GM18907 (cell line): ENCODE measurements around the gene VASH2.
"Not testable (repeated sequence)": the region's sequence is repeated elsewhere in the genome, so short reads cannot be mapped to it uniquely, and the experiment has no call there.

Experiments used
- ATAC-seq: cut with Tn5 transposase; IDR thresholded peaks from one replicate; pipeline ENCODE4 v1.9.1; 2021; ENCODE audit warnings: mild to moderate bottlenecking, moderate library complexity; ENCODE audit not compliant: unreplicated experiment

VASH2 gene

GRCh38 chr1:213017447-213018273, 67.3 kb downstream of the VASH2 start:
- no peak for ATAC-seq

- ATAC-seq = no peak
These were observed 69.1 kb downstream of the VASH2 start for GRCh38 chr1:213019450-213019849.

GRCh38 chr1:213020016-213020415, 69.7 kb downstream of the VASH2 start:
- ATAC-seq = no peak

- not testable (repeated sequence) for ATAC-seq
These were observed 76.7 kb downstream of the VASH2 start for GRCh38 chr1:213027024-213027423.

- ATAC-seq = no peak
These were observed 82.3 kb downstream of the VASH2 start for GRCh38 chr1:213032651-213033050.

GRCh38 chr1:213034713-213035112, 84.4 kb downstream of the VASH2 start:
- no peak for ATAC-seq

- no peak for ATAC-seq
These were observed 85.2 kb downstream of the VASH2 start for GRCh38 chr1:213035573-213035972.
